Midbrain (tissue), 1 donor: ENCODE results near the gene BTNL9.
"Not testable (repeated sequence)": the region's sequence is repeated elsewhere in the genome, so short reads cannot be mapped to it uniquely, and the experiment has no call there.

Experiments
- DNase-seq: peaks from one replicate; lab custom pipeline; 2025; lab: John Stamatoyannopoulos, UW

The BTNL9 gene

GRCh38 chr5:181100121-181100875 is 60.2 kb downstream of the BTNL9 start:
- DNase-seq = no peak

- DNase-seq = not testable (repeated sequence)
Observed at GRCh38 chr5:181101030-181101641, 61.1 kb downstream of the BTNL9 start.

- not testable (repeated sequence) for DNase-seq
Observed at GRCh38 chr5:181101930-181102674, 62.0 kb downstream of the BTNL9 start.

- not testable (repeated sequence) for DNase-seq
Observed at GRCh38 chr5:181104259-181104568, 64.1 kb downstream of the BTNL9 start.

GRCh38 chr5:181104606-181105390 is 64.7 kb downstream of the BTNL9 start:
- DNase-seq = not testable (repeated sequence)

GRCh38 chr5:181105391-181106025 is 65.4 kb downstream of the BTNL9 start:
- DNase-seq = no peak

- DNase-seq = no peak
Observed at GRCh38 chr5:181107699-181108098, 67.6 kb downstream of the BTNL9 start.

- DNase-seq = no peak
Observed at GRCh38 chr5:181108578-181109165, 68.6 kb downstream of the BTNL9 start.

GRCh38 chr5:181109489-181110013 is 69.5 kb downstream of the BTNL9 start:
- DNase-seq = no peak

GRCh38 chr5:181111010-181111409 is 70.9 kb downstream of the BTNL9 start:
- no peak for DNase-seq
